Panc1 (cell line): ENCODE data around the gene ANXA6. TPM values are rescaled to one million over a fixed set of nuclear protein-coding genes. Genes with fewer than 3 reads are reported as not detected.

Experiments
- ATAC-seq: fragments of 200-7000 bp; cut with Tn5 transposase; 2 replicates; pipeline ENCODE4 v1.9.1; 2020; ENCODE audit warnings: mild to moderate bottlenecking, moderate library complexity
- BruUV-seq: library from RNA; stranded (reverse); fragments of 400-500 nt; replicated peaks from 2 replicates; lab custom pipeline; 2021; lab: Mats Ljungman, UMichigan
- CTCF ChIA-PET: fragments of 300-600 bp; sonication (Branson Sonifier 250); formaldehyde crosslinking; loops from one replicate; lab custom pipeline; 2022; ENCODE audit warnings: antibody characterized with exemption; lab: Charles Lee
- POLR2A ChIA-PET: fragments of 300-600 bp; sonication (Branson Sonifier 250); formaldehyde crosslinking; loops from one replicate; lab custom pipeline; 2022; ENCODE audit warnings: antibody characterized with exemption; lab: Charles Lee
- DNase-seq: peaks from one replicate; pipeline ENCODE4 v3.0.0-alpha.2; 2010; ENCODE audit warnings: low read depth, low spot score
- H3K27ac ChIP-seq: 2 replicates; pipeline ENCODE4 v1.5.1; 2011; ENCODE audit warnings: mild to moderate bottlenecking, low read length, inconsistent platforms
- H3K27me3 ChIP-seq: fragments of 200-500 bp; sonication (Bioruptor generic); 2 replicates; pipeline ENCODE4 v1.6.0; 2014; ENCODE audit warnings: low read length, inconsistent platforms; ENCODE audit not compliant: control insufficient read depth, insufficient read depth
- H3K36me3 ChIP-seq: fragments of 200-500 bp; sonication (Bioruptor generic); 2 replicates; pipeline ENCODE4 v1.5.1; 2014; ENCODE audit warnings: inconsistent platforms, mild to moderate bottlenecking, low read length, moderate library complexity; ENCODE audit not compliant: control insufficient read depth, insufficient read depth
- H3K4me1 ChIP-seq: 2 replicates; pipeline ENCODE4 v1.5.1; 2011; ENCODE audit warnings: inconsistent platforms, mild to moderate bottlenecking, low read length, moderate library complexity; ENCODE audit not compliant: control insufficient read depth, insufficient read depth
- H3K4me3 ChIP-seq, 2 experiments: 2 replicates each; pipeline ENCODE4 v1.5.1; 2011 to 2012; ENCODE audit warnings: low read depth in 2 of 2, low read length in 2 of 2, mild to moderate bottlenecking in 2 of 2, inconsistent platforms in 1 of 2, moderate library complexity in 1 of 2
- H3K9me3 ChIP-seq: fragments of 200-500 bp; sonication (Bioruptor generic); 2 replicates; pipeline ENCODE4 v1.5.1; 2014; ENCODE audit warnings: low read depth, mild to moderate bottlenecking, inconsistent platforms, low read length, moderate library complexity; ENCODE audit not compliant: control insufficient read depth, insufficient read depth
- CTCF ChIP-seq: fragments of 450-650 bp; IDR thresholded peaks from 2 replicates; pipeline ENCODE4 v1.5.1; 2017; ENCODE audit warnings: mild to moderate bottlenecking
- POLR2AphosphoS5 ChIP-seq: IDR thresholded peaks from 2 replicates; pipeline ENCODE4 v1.6.1; 2012; ENCODE audit warnings: mild to moderate bottlenecking, low read depth, low read length, moderate library complexity
- REST ChIP-seq, 2 experiments: IDR thresholded peaks; 2 replicates each; pipeline ENCODE4 v1.6.1; 2011 to 2012; ENCODE audit warnings: low read depth in 2 of 2, control low read depth in 1 of 2, low read length in 1 of 2, mild to moderate bottlenecking in 1 of 2, moderate library complexity in 1 of 2; ENCODE audit not compliant: insufficient read depth in 1 of 2
- SIN3A ChIP-seq: IDR thresholded peaks from 2 replicates; pipeline ENCODE4 v1.6.1; 2012; ENCODE audit warnings: low read depth, mild to moderate bottlenecking, low read length, moderate library complexity, borderline replicate concordance; ENCODE audit not compliant: insufficient read depth
- TCF7L2 ChIP-seq: IDR thresholded peaks from 2 replicates; pipeline ENCODE4 v1.6.1; 2011; ENCODE audit warnings: mild to moderate bottlenecking, low read depth, low read length, inconsistent platforms
- in situ Hi-C: cut with HindIII; loops from 2 replicates; pipeline ENCODE4 v1.10.0; 2016; ENCODE audit warnings: low sequenced_read_pairs, low pct_unique_long_range_greater_than_20kb
- intact Hi-C: fragments of 100-400 bp; cut with micrococcal nuclease; formaldehyde crosslinking; loops from one replicate; pipeline ENCODE4 v1.10.0; 2022; ENCODE audit not compliant: unreplicated experiment
- total RNA-seq: library from RNA; stranded (reverse); gene quantifications from one replicate; pipeline ENCODE4 v1.2.1, GENCODE V29; 2021; ENCODE audit not compliant: unreplicated experiment

Gene ANXA6
- total RNA-seq, 1 experiment from 2014 or later: 60.0 TPM

GRCh38 chr5:151123897-151124751 lies 33.5 kb downstream of the ANXA6 start:
- H3K4me3 ChIP-seq: no peak overlapping the region
- TF ChIP-seq POLR2AphosphoS5: no peak
- H3K4me1 ChIP-seq: no peaks in the 10 kb centered on the region
- in situ Hi-C loops (no loop called here), intact Hi-C loops (loop anchor here (10.0 kb wide), 1 partner anchor 171 kb away; no protein-coding TSS in a partner anchor)
- H3K27ac ChIP-seq: no peak overlapping the region
- POLR2A ChIA-PET: no interaction called here
- no peaks in the 10 kb centered on the region for H3K9me3 ChIP-seq
- ATAC-seq: no peak
- no peak for DNase-seq
- no peaks in the 10 kb centered on the region for H3K36me3 ChIP-seq
- no peaks in the 10 kb centered on the region for H3K27me3 ChIP-seq
- BruUV-seq: no TSS peak
- CTCF ChIA-PET: no interaction called here

GRCh38 chr5:151122828-151123227 lies 34.8 kb downstream of the ANXA6 start:
- H3K4me3 ChIP-seq: no peak overlapping the region
- CTCF ChIA-PET: no interaction called here

GRCh38 chr5:151121665-151122064 lies 35.9 kb downstream of the ANXA6 start:
- Histone ChIP-seq H3K9me3 (no peaks in the 10 kb centered on the region), H3K27me3 (no peaks in the 10 kb centered on the region), H3K36me3 (no peaks in the 10 kb centered on the region), H3K4me1 (no peaks in the 10 kb centered on the region), H3K27ac (no peak overlapping the region), H3K4me3 (no peak overlapping the region)
- ATAC-seq (no peak), DNase-seq (no peak)
- BruUV-seq: no TSS peak
- POLR2A ChIA-PET: no interaction called here
- in situ Hi-C loops (no loop called here), intact Hi-C loops (loop anchor here (10.0 kb wide), 1 partner anchor 173 kb away; no protein-coding TSS in a partner anchor)
- CTCF ChIA-PET: no interaction called here
- TF ChIP-seq SIN3A: no peak
- TF ChIP-seq REST (IDR thresholded peaks at IDR 0.05; ENCODE audit: insufficient read depth in 1 of 2, low read depth in 2 of 2, low read length in 1 of 2): no peak
- TF ChIP-seq TCF7L2: no peak
- no peak for TF ChIP-seq POLR2AphosphoS5
- no peak for TF ChIP-seq CTCF

More at GRCh38 chr5:151122828-151123227, 34.8 kb downstream of the ANXA6 start:
- H3K9me3 ChIP-seq: no peaks in the 10 kb centered on the region
- no peak overlapping the region for H3K27ac ChIP-seq
- no peaks in the 10 kb centered on the region for H3K27me3 ChIP-seq
- ATAC-seq: no peak
- no TSS peak for BruUV-seq
- no peaks in the 10 kb centered on the region for H3K4me1 ChIP-seq
- in situ Hi-C loops: no loop called here
- intact Hi-C loops: loop anchor here (10.0 kb wide), 1 partner anchor 172 kb away; no protein-coding TSS in a partner anchor
- no peak for TF ChIP-seq TCF7L2
- no peak for TF ChIP-seq POLR2AphosphoS5
- no peak for TF ChIP-seq REST (IDR thresholded peaks at IDR 0.05; ENCODE audit: insufficient read depth in 1 of 2, low read depth in 2 of 2, low read length in 1 of 2)
- no peak for TF ChIP-seq SIN3A
- H3K36me3 ChIP-seq: no peaks in the 10 kb centered on the region
- POLR2A ChIA-PET: no interaction called here
- no peak for DNase-seq
